Osteocyte (in vitro differentiated cells): Measurements from ENCODE around the gene ARHGEF1. TPM values are rescaled to one million over a fixed set of nuclear protein-coding genes. Genes with fewer than 3 reads are reported as not detected.

ENCODE experiments used
- DNase-seq: peaks from one replicate; pipeline ENCODE4 v3.0.0; 2021; ENCODE audit warnings: mixed read lengths; ENCODE audit not compliant: unreplicated experiment; ENCODE audit errors: extremely low spot score
- H3K27ac Mint-ChIP-seq: one replicate; pipeline ENCODE4 v1.8.0; 2021; ENCODE audit warnings: mild to moderate bottlenecking, mixed read lengths; ENCODE audit not compliant: unreplicated experiment
- H3K27me3 Mint-ChIP-seq: one replicate; pipeline ENCODE4 v1.8.0; 2021; ENCODE audit warnings: mixed read lengths; ENCODE audit not compliant: unreplicated experiment
- H3K36me3 Mint-ChIP-seq: one replicate; pipeline ENCODE4 v1.8.0; 2021; ENCODE audit warnings: mixed read lengths; ENCODE audit not compliant: unreplicated experiment
- H3K4me1 Mint-ChIP-seq: one replicate; pipeline ENCODE4 v1.8.0; 2021; ENCODE audit warnings: mixed read lengths; ENCODE audit not compliant: unreplicated experiment
- H3K4me3 Mint-ChIP-seq: one replicate; pipeline ENCODE4 v1.8.0; 2021; ENCODE audit warnings: mild to moderate bottlenecking, moderate library complexity, mixed read lengths; ENCODE audit not compliant: unreplicated experiment
- H3K9me3 Mint-ChIP-seq: one replicate; pipeline ENCODE4 v1.8.0; 2021; ENCODE audit warnings: mixed read lengths; ENCODE audit not compliant: unreplicated experiment
- total RNA-seq: library from RNA; stranded (reverse); gene quantifications from 2 replicates; pipeline ENCODE4 v1.2.1, GENCODE V29; 2021
- TF ChIP-seq, protein P1 (sequence below): fragments of 200-600 bp; sonication (generic); IDR thresholded peaks from 2 replicates; pipeline ENCODE4 v1.5.0; 2021; ENCODE audit warnings: antibody characterized with exemption, mild to moderate bottlenecking, moderate library complexity

The ARHGEF1 gene
- total RNA-seq, 1 donor from 2014 or later, result 97.3 TPM

DNA sequence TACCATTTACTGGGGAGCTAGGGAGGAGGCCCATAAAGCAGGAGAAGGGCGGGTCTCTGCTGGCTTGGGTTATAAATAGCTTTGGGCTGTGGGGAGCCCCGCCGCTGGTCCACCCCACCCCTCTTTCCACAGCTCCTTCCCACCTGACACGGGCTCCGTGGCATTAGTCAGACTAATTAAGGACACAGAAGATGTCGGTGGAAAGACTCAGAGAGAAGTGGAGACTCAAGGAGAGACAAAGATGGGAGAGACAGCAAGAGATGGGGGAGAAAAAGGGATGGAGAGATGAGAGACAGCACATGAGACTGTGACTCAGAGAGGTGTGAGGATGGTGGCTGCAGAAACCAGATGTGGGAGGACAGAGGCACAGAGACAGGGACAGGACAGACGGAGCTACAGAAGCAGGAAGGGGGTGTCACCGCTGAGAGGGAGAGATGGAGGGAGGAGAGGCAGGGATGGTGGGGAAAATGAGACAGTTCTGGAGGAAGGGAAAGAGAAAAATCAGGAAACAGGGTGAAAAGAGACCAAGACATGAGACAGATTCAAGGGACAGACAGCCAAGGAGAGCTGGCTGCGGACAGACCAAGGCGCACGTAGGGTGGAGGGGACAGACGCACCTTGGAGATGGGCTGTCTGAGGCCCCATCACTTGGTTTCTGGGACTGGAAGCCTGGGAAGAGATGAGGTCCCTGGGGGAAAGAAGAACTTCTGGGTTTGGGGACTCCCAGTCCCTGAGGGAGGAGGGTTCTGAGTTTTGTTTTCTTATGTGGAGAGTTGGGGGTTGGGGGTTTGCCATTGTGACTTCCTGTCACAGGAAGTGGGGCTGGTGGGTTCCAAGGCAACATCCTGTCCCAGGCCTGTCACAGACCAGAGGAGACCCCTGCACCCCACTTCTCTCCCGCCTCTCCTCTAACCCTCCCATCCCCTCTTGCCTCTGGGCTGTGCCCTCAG is 4.1 kb downstream of the ARHGEF1 start:
- DNase-seq, result no peak
- Mint-ChIP-seq H3K9me3 (no peaks in the 10 kb centered on the region), H3K4me3 (no peak overlapping the region), H3K27ac (peak overlapping the region; percentile 27), H3K27me3 (no peaks in the 10 kb centered on the region), H3K4me1 (peaks cover 29% of the 10 kb centered on the region), H3K36me3 (peaks cover 3% of the 10 kb centered on the region)
- TF ChIP-seq, protein P1, sequence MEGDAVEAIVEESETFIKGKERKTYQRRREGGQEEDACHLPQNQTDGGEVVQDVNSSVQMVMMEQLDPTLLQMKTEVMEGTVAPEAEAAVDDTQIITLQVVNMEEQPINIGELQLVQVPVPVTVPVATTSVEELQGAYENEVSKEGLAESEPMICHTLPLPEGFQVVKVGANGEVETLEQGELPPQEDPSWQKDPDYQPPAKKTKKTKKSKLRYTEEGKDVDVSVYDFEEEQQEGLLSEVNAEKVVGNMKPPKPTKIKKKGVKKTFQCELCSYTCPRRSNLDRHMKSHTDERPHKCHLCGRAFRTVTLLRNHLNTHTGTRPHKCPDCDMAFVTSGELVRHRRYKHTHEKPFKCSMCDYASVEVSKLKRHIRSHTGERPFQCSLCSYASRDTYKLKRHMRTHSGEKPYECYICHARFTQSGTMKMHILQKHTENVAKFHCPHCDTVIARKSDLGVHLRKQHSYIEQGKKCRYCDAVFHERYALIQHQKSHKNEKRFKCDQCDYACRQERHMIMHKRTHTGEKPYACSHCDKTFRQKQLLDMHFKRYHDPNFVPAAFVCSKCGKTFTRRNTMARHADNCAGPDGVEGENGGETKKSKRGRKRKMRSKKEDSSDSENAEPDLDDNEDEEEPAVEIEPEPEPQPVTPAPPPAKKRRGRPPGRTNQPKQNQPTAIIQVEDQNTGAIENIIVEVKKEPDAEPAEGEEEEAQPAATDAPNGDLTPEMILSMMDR, result no peak

DNA sequence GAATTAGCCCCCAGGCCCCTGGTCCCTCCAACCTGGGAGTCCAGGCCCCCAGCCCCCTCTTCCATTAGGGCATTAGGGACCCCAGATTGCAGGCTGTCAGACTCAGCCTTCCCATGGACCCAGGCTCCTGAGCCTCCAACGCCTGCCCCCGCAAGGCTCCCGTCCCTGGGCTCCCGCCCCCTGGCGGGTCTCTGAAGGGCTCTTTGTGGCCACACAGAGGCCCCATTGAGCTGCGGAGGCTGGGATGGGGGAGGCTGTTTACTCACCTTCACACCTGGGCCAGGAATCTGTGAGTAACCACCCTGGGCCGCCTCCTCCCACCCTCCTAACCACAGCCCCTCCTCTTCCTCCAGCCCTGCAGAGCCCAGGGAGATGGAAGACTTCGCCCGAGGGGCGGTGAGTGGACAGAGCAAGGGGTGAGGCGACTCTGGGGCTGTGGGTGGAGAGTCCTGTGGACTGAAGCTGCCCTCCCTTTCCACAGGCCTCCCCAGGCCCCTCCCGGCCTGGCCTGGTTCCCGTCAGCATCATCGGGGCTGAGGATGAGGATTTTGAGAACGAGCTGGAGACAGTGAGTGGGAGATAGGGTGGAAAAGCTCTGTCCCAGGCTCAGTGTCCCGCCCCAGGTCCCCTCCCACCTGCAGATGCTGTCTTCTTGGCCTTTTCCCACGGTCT is 4.9 kb downstream of the ARHGEF1 start:
- Mint-ChIP-seq H3K27ac (no peak overlapping the region), H3K27me3 (no peaks in the 10 kb centered on the region)
- DNase-seq, result no peak

DNA sequence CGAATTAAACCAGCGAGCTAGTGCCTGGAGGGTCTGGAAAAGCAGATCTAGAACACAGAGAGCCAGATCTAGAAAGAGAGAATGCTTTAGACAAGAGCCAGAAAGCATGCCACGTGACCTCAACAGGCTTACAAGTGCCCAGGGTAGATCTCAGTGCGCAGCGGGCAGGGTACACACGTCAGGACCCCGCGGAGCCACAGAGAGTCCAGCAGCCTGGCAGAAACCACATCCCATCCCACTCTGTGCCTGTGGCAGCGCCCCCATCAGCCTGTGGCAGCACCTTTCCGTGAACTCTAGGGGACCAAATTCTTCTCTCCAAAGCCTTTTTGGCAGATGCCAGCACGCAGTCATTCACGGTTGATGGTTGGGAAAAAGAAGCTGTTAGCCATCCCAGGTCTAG is 5.9 kb downstream of the ARHGEF1 start:
- no peak overlapping the region for H3K27ac Mint-ChIP-seq
- TF ChIP-seq, protein P1, result no peak
- H3K36me3 Mint-ChIP-seq, result peaks cover 3% of the 10 kb centered on the region
- H3K9me3 Mint-ChIP-seq, result no peaks in the 10 kb centered on the region
- H3K4me3 Mint-ChIP-seq, result no peak overlapping the region
- H3K27me3 Mint-ChIP-seq, result no peaks in the 10 kb centered on the region
- peaks cover 21% of the 10 kb centered on the region for H3K4me1 Mint-ChIP-seq
- DNase-seq, result no peak

More for the DNA sequence above, 4.9 kb downstream of the ARHGEF1 start:
- Mint-ChIP-seq H3K36me3 (peaks cover 3% of the 10 kb centered on the region), H3K4me3 (no peak overlapping the region), H3K9me3 (no peaks in the 10 kb centered on the region), H3K4me1 (peaks cover 23% of the 10 kb centered on the region)
- TF ChIP-seq, protein P1, result no peak

DNA sequence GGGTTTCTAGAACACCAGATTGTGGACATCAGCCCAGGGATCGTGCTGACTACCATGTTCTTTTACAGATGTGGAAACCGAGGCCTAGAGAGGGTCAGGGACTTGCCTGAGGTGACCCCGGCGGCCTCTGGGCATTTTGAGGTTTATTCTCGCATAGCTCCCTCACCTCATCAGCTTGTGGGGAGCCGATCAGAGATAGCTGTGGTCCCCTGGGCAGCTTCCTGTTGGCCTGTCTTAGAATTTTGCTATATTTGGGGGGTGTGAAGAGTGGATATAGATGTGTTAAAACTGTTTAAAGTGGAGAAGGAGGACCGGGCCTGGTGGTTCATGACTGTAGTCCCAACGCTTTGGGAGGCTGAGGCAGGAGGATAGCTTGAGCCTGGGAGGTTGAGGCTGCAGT is 6.9 kb downstream of the ARHGEF1 start:
- peaks cover 17% of the 10 kb centered on the region for H3K4me1 Mint-ChIP-seq
- H3K27ac Mint-ChIP-seq, result no peak overlapping the region
- no peak overlapping the region for H3K4me3 Mint-ChIP-seq
- DNase-seq, result no peak
- no peaks in the 10 kb centered on the region for H3K27me3 Mint-ChIP-seq
- H3K9me3 Mint-ChIP-seq, result no peaks in the 10 kb centered on the region
- TF ChIP-seq, protein P1, result no peak
- H3K36me3 Mint-ChIP-seq, result peaks cover 3% of the 10 kb centered on the region

DNA sequence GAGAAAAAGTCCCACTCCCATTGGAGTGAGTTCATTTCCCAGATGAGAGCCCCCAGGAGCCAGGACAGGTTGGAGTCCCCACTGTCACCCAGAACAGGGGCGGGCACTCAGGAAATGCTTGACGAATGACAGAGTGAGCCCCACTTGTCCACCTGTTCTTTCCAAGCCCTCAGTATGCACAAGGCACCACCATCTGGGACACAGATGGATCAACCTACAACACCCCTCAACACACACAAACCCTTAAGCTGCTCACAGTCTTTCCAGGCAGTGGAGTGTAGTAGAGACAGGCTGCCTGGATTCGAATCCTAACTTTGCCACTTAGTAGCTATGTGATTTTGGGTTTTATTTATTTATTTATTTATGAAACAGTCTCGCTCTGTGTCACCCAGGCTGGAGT is 8.0 kb downstream of the ARHGEF1 start:
- H3K9me3 Mint-ChIP-seq, result no peaks in the 10 kb centered on the region
- no peak overlapping the region for H3K27ac Mint-ChIP-seq
- peaks cover 14% of the 10 kb centered on the region for H3K4me1 Mint-ChIP-seq
- no peak for DNase-seq
- H3K4me3 Mint-ChIP-seq, result no peak overlapping the region
- no peaks in the 10 kb centered on the region for H3K27me3 Mint-ChIP-seq
- TF ChIP-seq, protein P1, result no peak
- H3K36me3 Mint-ChIP-seq, result peaks cover 9% of the 10 kb centered on the region
